H1 (cell line): Measurements from ENCODE around the gene SELENOI. TPM values are rescaled to one million over a fixed set of nuclear protein-coding genes. Genes with fewer than 3 reads are reported as not detected.

Experiments used
- CTCF ChIA-PET: fragments of 300-600 bp; sonication (Branson Sonifier 250); formaldehyde crosslinking; loops from one replicate; lab custom pipeline; 2021; ENCODE audit not compliant: partially characterized antibody; lab: Charles Lee
- POLR2A ChIA-PET: fragments of 300-600 bp; sonication (Branson Sonifier 250); formaldehyde crosslinking; loops from one replicate; lab custom pipeline; 2021; ENCODE audit warnings: inconsistent platforms; ENCODE audit not compliant: partially characterized antibody; lab: Charles Lee
- DNase-seq, 2 experiments: peaks; one replicate each; pipeline versions ENCODE4 v3.0.0 to v3.0.0-alpha.2; 2010 to 2022; ENCODE audit warnings: low spot score in 2 of 2, low read depth in 1 of 2, mixed read lengths in 1 of 2
- FAIRE-seq: peaks from 2 replicates; lab custom pipeline; 2011; peaks lifted over from hg19 to GRCh38; lab: Jason Lieb, UNC
- H2AFZ ChIP-seq: 2 replicates; pipeline ENCODE4 v1.8.1; 2012; ENCODE audit warnings: low read length, inconsistent platforms
- H2AK5ac ChIP-seq: 2 replicates; pipeline ENCODE4 v1.6.1; 2013; ENCODE audit warnings: low read depth, low read length
- H2BK120ac ChIP-seq: replicated peaks from 2 replicates; pipeline ENCODE3; 2013; ENCODE audit warnings: low read depth, low read length, inconsistent platforms
- H2BK12ac ChIP-seq: 2 replicates; pipeline ENCODE4 v1.6.1; 2013; ENCODE audit warnings: low read depth, low read length
- H2BK15ac ChIP-seq: 2 replicates; pipeline ENCODE4 v1.6.1; 2013; ENCODE audit warnings: low read length
- H2BK20ac ChIP-seq: 2 replicates; pipeline ENCODE4 v1.6.1; 2013; ENCODE audit warnings: low read length
- H2BK5ac ChIP-seq: 2 replicates; pipeline ENCODE4 v1.6.1; 2013; ENCODE audit warnings: low read depth, low read length
- H3K14ac ChIP-seq: 2 replicates; pipeline ENCODE4 v1.6.1; 2013; ENCODE audit warnings: inconsistent platforms; ENCODE audit not compliant: insufficient read length
- H3K18ac ChIP-seq: 2 replicates; pipeline ENCODE4 v1.6.1; 2013; ENCODE audit warnings: low read length; ENCODE audit errors: extremely low read depth
- H3K23ac ChIP-seq: 2 replicates; pipeline ENCODE4 v1.6.1; 2013; ENCODE audit warnings: inconsistent platforms; ENCODE audit not compliant: insufficient read length
- H3K23me2 ChIP-seq: 2 replicates; pipeline ENCODE4 v1.6.1; 2013; ENCODE audit warnings: low read depth, low read length
- H3K27ac ChIP-seq: 2 replicates; pipeline ENCODE4 v1.6.1; 2011; ENCODE audit warnings: low read depth, low read length, inconsistent platforms
- H3K27me3 ChIP-seq, 4 experiments: replicated peaks in 1 of 4; 1 replicate in 1 of 4; 2 replicates in 3 of 4; pipeline versions ENCODE4 v1.6.1 to v1.8.1; 2011 to 2013; ENCODE audit warnings: low read length in 3 of 4, mild to moderate bottlenecking in 3 of 4, inconsistent platforms in 2 of 4, mixed read lengths in 2 of 4, moderate library complexity in 1 of 4; ENCODE audit not compliant: control insufficient read depth in 3 of 4, insufficient read depth in 3 of 4; ENCODE audit errors: extremely low read depth in 1 of 4
- H3K36me3 ChIP-seq, 4 experiments: 2 replicates each; pipeline versions ENCODE4 v1.6.1 to v1.8.1; 2011 to 2013; ENCODE audit warnings: mild to moderate bottlenecking in 4 of 4, low read length in 3 of 4, moderate library complexity in 2 of 4, control low read depth in 1 of 4, inconsistent platforms in 1 of 4; ENCODE audit not compliant: insufficient read depth in 4 of 4, control insufficient read depth in 2 of 4
- H3K4ac ChIP-seq: replicated peaks from 2 replicates; pipeline ENCODE3; 2013; ENCODE audit warnings: low read length, low read depth, mixed read lengths, inconsistent platforms; ENCODE audit not compliant: insufficient read length
- H3K4me1 ChIP-seq, 4 experiments: replicated peaks in 1 of 4; 1 replicate in 1 of 4; 2 replicates in 3 of 4; pipeline versions ENCODE4 v1.6.1 to v1.8.1; 2011 to 2013; ENCODE audit warnings: low read length in 3 of 4, inconsistent platforms in 2 of 4, mixed read lengths in 1 of 4; ENCODE audit not compliant: insufficient read depth in 4 of 4, control insufficient read depth in 3 of 4
- H3K4me2 ChIP-seq, 2 experiments: 2 replicates each; pipeline versions ENCODE4 v1.6.1 to v1.8.1; 2011 to 2013; ENCODE audit warnings: low read depth in 2 of 2, low read length in 2 of 2, control low read depth in 1 of 2, inconsistent platforms in 1 of 2, mild to moderate bottlenecking in 1 of 2; ENCODE audit not compliant: insufficient read depth in 1 of 2
- H3K4me3 ChIP-seq, 4 experiments: fragments of 200-600, 300-600 bp in 1 of 4; sonication (generic), shearing (Covaris generic), sonication (Bioruptor Twin) in 1 of 4; 2 replicates each; pipeline versions ENCODE4 v1.5.1 to v1.8.1; 2011 to 2016; ENCODE audit warnings: low read length in 4 of 4, low read depth in 3 of 4, control low read depth in 2 of 4, inconsistent platforms in 2 of 4, mild to moderate bottlenecking in 2 of 4, mixed read lengths in 1 of 4, moderate library complexity in 1 of 4; ENCODE audit not compliant: insufficient read depth in 2 of 4; ENCODE audit errors: extremely low read depth in 1 of 4
- H3K56ac ChIP-seq: replicated peaks from 2 replicates; pipeline ENCODE3; 2013; ENCODE audit warnings: low read depth, mild to moderate bottlenecking, mixed read lengths, low read length, inconsistent platforms; ENCODE audit not compliant: insufficient read length
- H3K79me1 ChIP-seq: 2 replicates; pipeline ENCODE4 v1.6.1; 2013; ENCODE audit warnings: low read depth, low read length, control low read depth
- H3K79me2 ChIP-seq, 2 experiments: 2 replicates each; pipeline versions ENCODE4 v1.6.1 to v1.8.1; 2012 to 2013; ENCODE audit warnings: low read length in 2 of 2, mild to moderate bottlenecking in 2 of 2, inconsistent platforms in 1 of 2; ENCODE audit not compliant: insufficient read depth in 2 of 2, control insufficient read depth in 1 of 2
- H3K9ac ChIP-seq, 4 experiments: replicated peaks in 1 of 4; 1 replicate in 1 of 4; 2 replicates in 3 of 4; pipeline versions ENCODE4 v1.6.1 to v1.8.1; 2011 to 2013; ENCODE audit warnings: low read depth in 3 of 4, low read length in 3 of 4, control low read depth in 2 of 4, mild to moderate bottlenecking in 2 of 4, moderate library complexity in 2 of 4, inconsistent platforms in 1 of 4; ENCODE audit errors: extremely low read depth in 1 of 4
- H3K9me3 ChIP-seq, 2 experiments: 2 replicates each; pipeline versions ENCODE4 v1.6.1 to v1.8.1; 2012 to 2013; ENCODE audit warnings: mild to moderate bottlenecking in 2 of 2, moderate library complexity in 2 of 2, control low read depth in 1 of 2, inconsistent platforms in 1 of 2, low read depth in 1 of 2, low read length in 1 of 2, mixed read lengths in 1 of 2; ENCODE audit not compliant: insufficient read depth in 2 of 2
- H4K20me1 ChIP-seq, 2 experiments: replicated peaks in 1 of 2; 2 replicates each; pipeline versions ENCODE3 to v1.8.1; 2011 to 2013; ENCODE audit warnings: inconsistent platforms in 2 of 2, low read length in 2 of 2, mild to moderate bottlenecking in 1 of 2; ENCODE audit not compliant: insufficient read depth in 2 of 2, control insufficient read depth in 1 of 2
- H4K5ac ChIP-seq: 2 replicates; pipeline ENCODE4 v1.6.1; 2013; ENCODE audit warnings: low read length, low read depth, mixed read lengths, inconsistent platforms; ENCODE audit not compliant: insufficient read length
- H4K8ac ChIP-seq: 2 replicates; pipeline ENCODE4 v1.8.0; 2013; ENCODE audit warnings: mild to moderate bottlenecking, moderate library complexity, low read length, inconsistent platforms; ENCODE audit not compliant: insufficient read depth; ENCODE audit errors: extremely low read depth
- H4K91ac ChIP-seq: replicated peaks from 2 replicates; pipeline ENCODE3; 2013; ENCODE audit warnings: low read length, mixed read lengths, inconsistent platforms; ENCODE audit not compliant: insufficient read length
- CBX5 ChIP-seq: fragments of 300-800, 300-1000 bp; sonication (generic); IDR thresholded peaks from 2 replicates; pipeline ENCODE4 v1.7.1; 2016; ENCODE audit warnings: antibody characterized with exemption, low read length, low read depth
- EP300 ChIP-seq, 2 experiments: IDR thresholded peaks; 1 replicate in 1 of 2; 2 replicates in 1 of 2; pipeline ENCODE4 v1.6.1; 2011 to 2012; ENCODE audit warnings: low read depth in 2 of 2, low read length in 2 of 2, mild to moderate bottlenecking in 2 of 2, borderline replicate concordance in 1 of 2, inconsistent platforms in 1 of 2, moderate library complexity in 1 of 2
- GABPA ChIP-seq: IDR thresholded peaks from 2 replicates; pipeline ENCODE4 v1.6.1; 2011; ENCODE audit warnings: mild to moderate bottlenecking, low read length, moderate library complexity, borderline replicate concordance; ENCODE audit not compliant: insufficient read depth
- KDM1A ChIP-seq: fragments of 200-600, 300-600 bp; sonication (generic); IDR thresholded peaks from 2 replicates; pipeline ENCODE4 v1.7.1; 2016; ENCODE audit warnings: mild to moderate bottlenecking, low read length, borderline replicate concordance
- SP2 ChIP-seq: IDR thresholded peaks from 2 replicates; pipeline ENCODE4 v1.6.1; 2012; ENCODE audit warnings: mild to moderate bottlenecking, low read length, inconsistent platforms
- polyA plus RNA-seq, 7 experiments: library from polyadenylated mRNA; depleted of rRNA in 3 of 7; stranded (reverse) in 5 of 7; unstranded in 2 of 7; fragments of >200 nt in 5 of 7; fragments of 200-250 nt in 2 of 7; gene quantifications; 1 replicate in 5 of 7; 2 replicates in 1 of 7; 4 replicates in 1 of 7; pipeline versions ENCODE4 v1.2.1 to v1.2.3, GENCODE V29; 2011 to 2013; ENCODE audit warnings: missing spikeins in 2 of 7, mixed read lengths in 2 of 7
- total RNA-seq: library from RNA; stranded (reverse); fragmentation: NEBNext Ultra II Directional; extraction: Animal tissue kit (Norgen Biotek cat#: 25700); gene quantifications from 2 replicates; pipeline ENCODE4 v1.2.1, GENCODE V29; 2021

SELENOI gene
- total and polyA plus RNA-seq, 2 of the 8 experiments (the other 6 are each of a cell fraction or from before 2014, with no cell fraction given), result 15.9 to 63.8 TPM

- no peak overlapping the region for H2AFZ ChIP-seq
- DNase-seq, result no peak
- POLR2A ChIA-PET, result interaction anchor here (1.5 to 1.6 kb wide), 2 partner anchors 15 to 18 kb away, joined by 3 read pairs; no protein-coding TSS in a partner anchor
Observed at GRCh38 chr2:26432363-26432762, 86.4 kb downstream of the SELENOI start.

More at GRCh38 chr2:26432363-26432762, 86.4 kb downstream of the SELENOI start:
- Histone ChIP-seq H3K4me2 (no peak overlapping the region), H4K20me1 (no peaks in the 10 kb centered on the region), H4K5ac (no peak overlapping the region), H3K36me3 (no peaks in the 10 kb centered on the region), H3K56ac (no peak overlapping the region), H2BK15ac (no peak overlapping the region), H3K79me1 (no peaks in the 10 kb centered on the region), H4K91ac (no peak overlapping the region), H3K18ac (no peak overlapping the region), H2BK5ac (no peak overlapping the region), H4K8ac (no peak overlapping the region), H3K9me3 (no peaks in the 10 kb centered on the region), H2BK20ac (no peak overlapping the region), H3K23ac (no peak overlapping the region), H2BK12ac (no peak overlapping the region), H3K4me1 (no peaks in the 10 kb centered on the region), H3K27me3 (no peaks in the 10 kb centered on the region; a peak in 1 of 7 replicates), H3K14ac (no peak overlapping the region), H3K27ac (no peak overlapping the region), H3K79me2 (no peaks in the 10 kb centered on the region), H3K4ac (no peak overlapping the region), H3K9ac (no peak overlapping the region), H2BK120ac (no peak overlapping the region), H3K23me2 (no peaks in the 10 kb centered on the region), H2AK5ac (no peak overlapping the region), H3K4me3 (no peak overlapping the region)
- TF ChIP-seq SP2 (no peak), KDM1A (no peak), GABPA (no peak), CBX5 (no peak), EP300 (IDR thresholded peaks at IDR 0.05; ENCODE audit: borderline replicate concordance in 1 of 2, low read depth in 2 of 2, low read length in 2 of 2) (no peak)
- CTCF ChIA-PET, result interaction anchor here (0.7 to 2.3 kb wide), 8 partner anchors 10 to 454 kb away, joined by 3 to 7 read pairs (median 4); no protein-coding TSS in a partner anchor
- no peak for FAIRE-seq
